HepG2 (cell line): Measurements from ENCODE around the gene EPHA2. TPM values are rescaled to one million over a fixed set of nuclear protein-coding genes. Genes with fewer than 3 reads are reported as not detected.

Experiments used
- ATAC-seq: fragments of 200-7000 bp; cut with Tn5 transposase; 3 replicates; pipeline ENCODE4 v1.9.1; 2020; ENCODE audit warnings: mild to moderate bottlenecking, moderate library complexity
- BruUV-seq: library from RNA; stranded (reverse); fragments of 400-500 nt; replicated peaks from 2 replicates; lab custom pipeline; 2021; lab: Mats Ljungman, UMichigan
- CTCF ChIA-PET: fragments of 300-600 bp; formaldehyde crosslinking; extraction: SDS; loops from one replicate; lab custom pipeline; 2021; ENCODE audit warnings: low total read pairs, inconsistent platforms, low intra/inter-chr PET ratio; lab: Yijun Ruan, JAX
- POLR2A ChIA-PET: fragments of 350-600 bp; sonication (Branson Sonifier 250); formaldehyde crosslinking; loops from one replicate; lab custom pipeline; 2020; ENCODE audit warnings: antibody characterized with exemption, inconsistent platforms; lab: Yijun Ruan, JAX
- DNase-seq: peaks from one replicate; pipeline ENCODE4 v3.0.0-alpha.2; 2015; ENCODE audit warnings: low spot score
- FAIRE-seq: peaks from 3 replicates; lab custom pipeline; 2011; peaks lifted over from hg19 to GRCh38; lab: Jason Lieb, UNC
- H2AFZ ChIP-seq: one replicate; pipeline ENCODE4 v1.6.1; 2011; ENCODE audit warnings: low read length, inconsistent platforms
- H3K27ac ChIP-seq: fragments of 300-600 bp; 3 replicates; pipeline ENCODE4 v1.8.0; 2011; ENCODE audit warnings: mixed run types, mild to moderate bottlenecking, mixed read lengths, low read length, inconsistent platforms; ENCODE audit not compliant: insufficient read depth; ENCODE audit errors: extremely low read length
- H3K27me3 ChIP-seq, 2 experiments: fragments of 200-600 bp in 1 of 2; 2 replicates in 1 of 2; 3 replicates in 1 of 2; pipeline versions ENCODE4 v1.6.0 to v1.8.0; 2011; ENCODE audit warnings: low read length in 2 of 2, mild to moderate bottlenecking in 2 of 2, moderate library complexity in 2 of 2, inconsistent platforms in 1 of 2; ENCODE audit not compliant: insufficient read depth in 2 of 2, control insufficient read depth in 1 of 2
- H3K36me3 ChIP-seq, 2 experiments: fragments of 200-600 bp in 1 of 2; replicated peaks in 1 of 2; 2 replicates in 1 of 2; 3 replicates in 1 of 2; pipeline versions ENCODE4 v1.5.1 to v1.8.0; 2011; ENCODE audit warnings: low read length in 2 of 2, inconsistent platforms in 1 of 2; ENCODE audit not compliant: insufficient read depth in 2 of 2, control insufficient read depth in 1 of 2
- H3K4me1 ChIP-seq: 2 replicates; pipeline ENCODE4 v1.5.1; 2012; ENCODE audit warnings: low read length, inconsistent platforms; ENCODE audit not compliant: insufficient read depth
- H3K4me2 ChIP-seq: 2 replicates; pipeline ENCODE4 v1.6.0; 2011; ENCODE audit warnings: low read depth, low read length, inconsistent platforms
- H3K4me3 ChIP-seq, 3 experiments: fragments of 200-600 bp in 1 of 3; sonication (generic), shearing (Covaris generic) in 1 of 3; replicated peaks in 1 of 3; 2 replicates each; pipeline ENCODE4 v1.5.1; 2011 to 2016; ENCODE audit warnings: low read length in 3 of 3, inconsistent platforms in 2 of 3, low read depth in 2 of 3, mild to moderate bottlenecking in 2 of 3, control low read depth in 1 of 3, mixed read lengths in 1 of 3; ENCODE audit not compliant: insufficient read depth in 1 of 3
- H3K79me2 ChIP-seq: one replicate; pipeline ENCODE4 v1.6.1; 2011; ENCODE audit warnings: low read length, inconsistent platforms; ENCODE audit not compliant: insufficient read depth
- H3K9ac ChIP-seq: 2 replicates; pipeline ENCODE4 v1.6.0; 2011; ENCODE audit warnings: mild to moderate bottlenecking, low read depth, low read length, inconsistent platforms; ENCODE audit not compliant: insufficient read depth
- H3K9me3 ChIP-seq: 2 replicates; pipeline ENCODE4 v1.5.1; 2012; ENCODE audit warnings: mild to moderate bottlenecking, low read length
- H4K20me1 ChIP-seq: 2 replicates; pipeline ENCODE4 v1.6.0; 2011; ENCODE audit warnings: inconsistent platforms, mild to moderate bottlenecking, low read length, moderate library complexity; ENCODE audit not compliant: insufficient read depth
- AGO2 ChIP-seq: fragments of 200-400 bp; formaldehyde crosslinking; optimal IDR thresholded peaks from 2 replicates; pipeline ENCODE3; 2017; ENCODE audit warnings: mild to moderate bottlenecking, low read depth, low read length, moderate library complexity
- HNRNPL ChIP-seq: fragments of 200-400 bp; formaldehyde crosslinking; IDR thresholded peaks from 2 replicates; pipeline ENCODE4 v1.6.1; 2017; ENCODE audit warnings: mild to moderate bottlenecking, low read depth, low read length
- NFE2 ChIP-seq: sonication (generic); formaldehyde crosslinking; IDR thresholded peaks from 2 replicates; pipeline ENCODE4 v1.4.0; 2020; ENCODE audit warnings: missing genetic modification reagents
- RBFOX2 ChIP-seq: fragments of 200-400 bp; formaldehyde crosslinking; IDR thresholded peaks from 2 replicates; pipeline ENCODE4 v1.6.1; 2017; ENCODE audit warnings: low read depth, mild to moderate bottlenecking, low read length
- RBM22 ChIP-seq: fragments of 200-400 bp; formaldehyde crosslinking; optimal IDR thresholded peaks from 2 replicates; pipeline ENCODE3; 2017; ENCODE audit warnings: mild to moderate bottlenecking, low read length, moderate library complexity
- SAFB2 ChIP-seq: sonication (generic); formaldehyde crosslinking; IDR thresholded peaks from 2 replicates; pipeline ENCODE4 v1.5.1; 2020; ENCODE audit warnings: missing genetic modification reagents, low read depth, mild to moderate bottlenecking, borderline replicate concordance
- SMYD3 ChIP-seq: sonication (generic); formaldehyde crosslinking; IDR thresholded peaks from 2 replicates; pipeline ENCODE4 v1.8.1; 2023; ENCODE audit warnings: mild to moderate bottlenecking, missing genetic modification reagents
- ZNF687 ChIP-seq: sonication (generic); formaldehyde crosslinking; IDR thresholded peaks from 2 replicates; pipeline ENCODE4 v1.5.1; 2020; ENCODE audit warnings: mild to moderate bottlenecking, missing genetic modification reagents, moderate library complexity
- ZNF790 ChIP-seq: sonication (generic); formaldehyde crosslinking; IDR thresholded peaks from 2 replicates; pipeline ENCODE4 v1.8.0; 2022; ENCODE audit warnings: missing genetic modification reagents, mild to moderate bottlenecking, borderline replicate concordance
- WGBS: methylation state at CpG from one replicate; pipeline ENCODE4 v1.1.6; 2017; ENCODE audit warnings: low lambda C conversion rate; 5-methylcytosine and 5-hydroxymethylcytosine counted together
- in situ Hi-C: cut with HindIII; loops from 2 replicates; pipeline ENCODE4 v1.10.0; 2017; ENCODE audit warnings: low pct_unique_long_range_greater_than_20kb; ENCODE audit not compliant: extremely low pct_ligation_motif_present
- intact Hi-C: fragments of 100-400 bp; cut with micrococcal nuclease; formaldehyde crosslinking; loops from one replicate; pipeline ENCODE4 v1.10.0; 2022; ENCODE audit not compliant: unreplicated experiment
- polyA plus RNA-seq, 8 experiments: library from polyadenylated mRNA; depleted of rRNA in 3 of 8; stranded (reverse) in 7 of 8; unstranded in 1 of 8; fragments of >200 nt; fragmentation: Illumina TruSeq in 4 of 8; extraction: Trizol in 4 of 8; gene quantifications; 2 replicates each; pipeline versions ENCODE4 v1.2.1 to v1.2.3, GENCODE V29; 2011 to 2016; ENCODE audit warnings: low read depth in 4 of 8, missing spikeins in 1 of 8, mixed read lengths in 1 of 8; ENCODE audit not compliant: insufficient read depth in 1 of 8
- total RNA-seq, 5 experiments: library from RNA; depleted of rRNA; stranded (reverse); fragments of >200 nt; fragmentation: Illumina TruSeq; extraction: Trizol; gene quantifications; 2 replicates each; pipeline ENCODE4 v1.2.3, GENCODE V29; 2016; ENCODE audit warnings: low read depth in 1 of 5

Gene EPHA2
- total and polyA plus RNA-seq, 2 of the 13 experiments (the other 11 are each of a cell fraction or from before 2014, with no cell fraction given): 33.6 to 53.6 TPM

GRCh38 chr1:16131636-16132324 lies 24.1 kb downstream of the EPHA2 start:
- peaks cover 72 to 89% of the 10 kb centered on the region in 2 experiments for H3K36me3 ChIP-seq
- no peak overlapping the region for H3K9ac ChIP-seq
- ATAC-seq: no peak; the same call in 2 of the 3 replicates
- H3K4me2 ChIP-seq: no peak overlapping the region
- H3K79me2 ChIP-seq: no peaks in the 10 kb centered on the region
- H3K4me3 ChIP-seq: no peak overlapping the region
- no peaks in the 10 kb centered on the region; a peak in 1 of 5 replicates for H3K27me3 ChIP-seq
- CTCF ChIA-PET: no interaction called here
- no peak for FAIRE-seq
- H3K27ac ChIP-seq: no peak overlapping the region
- no peak for TF ChIP-seq ZNF790 (CRISPR knock-in tag)
- TF ChIP-seq RBFOX2: peak; percentile 71
- TF ChIP-seq SMYD3 (CRISPR knock-in tag): no peak
- peak; percentile 73 for TF ChIP-seq RBM22
- peak; percentile 90 for TF ChIP-seq AGO2
- no peak for TF ChIP-seq SAFB2 (CRISPR knock-in tag)
- TF ChIP-seq HNRNPL: peak; percentile 64; the same call in 1 of the 2 replicates
- TF ChIP-seq ZNF687 (CRISPR knock-in tag): peak; percentile 9; the same call in 1 of the 2 replicates
- TF ChIP-seq NFE2: no peak
- WGBS: 97% methylated on average over 13 of the region's 28 CpGs
- no peak for DNase-seq
- no peaks in the 10 kb centered on the region for H3K4me1 ChIP-seq
- BruUV-seq: no TSS peak
- POLR2A ChIA-PET: no interaction called here
- H2AFZ ChIP-seq: no peak overlapping the region
- intact Hi-C loops: no loop called here
- peaks cover 27% of the 10 kb centered on the region for H4K20me1 ChIP-seq
- in situ Hi-C loops: no loop called here
- no peaks in the 10 kb centered on the region for H3K9me3 ChIP-seq
